22Rv1 (cell line): ENCODE measurements around the gene SLC25A28.

ENCODE experiments used
- ZFX ChIP-seq: fragments of 450-650 bp; IDR thresholded peaks from 2 replicates; pipeline ENCODE4 v1.6.1; 2017; ENCODE audit warnings: antibody characterized with exemption, borderline replicate concordance
- TF ChIP-seq, protein P1 (sequence below): fragments of 450-650 bp; IDR thresholded peaks from 2 replicates; pipeline ENCODE4 v1.5.1; 2017; ENCODE audit warnings: mild to moderate bottlenecking

GRCh38 chr10:99598781-99599509 is 21.3 kb downstream of the SLC25A28 start:
- TF ChIP-seq, protein P1, sequence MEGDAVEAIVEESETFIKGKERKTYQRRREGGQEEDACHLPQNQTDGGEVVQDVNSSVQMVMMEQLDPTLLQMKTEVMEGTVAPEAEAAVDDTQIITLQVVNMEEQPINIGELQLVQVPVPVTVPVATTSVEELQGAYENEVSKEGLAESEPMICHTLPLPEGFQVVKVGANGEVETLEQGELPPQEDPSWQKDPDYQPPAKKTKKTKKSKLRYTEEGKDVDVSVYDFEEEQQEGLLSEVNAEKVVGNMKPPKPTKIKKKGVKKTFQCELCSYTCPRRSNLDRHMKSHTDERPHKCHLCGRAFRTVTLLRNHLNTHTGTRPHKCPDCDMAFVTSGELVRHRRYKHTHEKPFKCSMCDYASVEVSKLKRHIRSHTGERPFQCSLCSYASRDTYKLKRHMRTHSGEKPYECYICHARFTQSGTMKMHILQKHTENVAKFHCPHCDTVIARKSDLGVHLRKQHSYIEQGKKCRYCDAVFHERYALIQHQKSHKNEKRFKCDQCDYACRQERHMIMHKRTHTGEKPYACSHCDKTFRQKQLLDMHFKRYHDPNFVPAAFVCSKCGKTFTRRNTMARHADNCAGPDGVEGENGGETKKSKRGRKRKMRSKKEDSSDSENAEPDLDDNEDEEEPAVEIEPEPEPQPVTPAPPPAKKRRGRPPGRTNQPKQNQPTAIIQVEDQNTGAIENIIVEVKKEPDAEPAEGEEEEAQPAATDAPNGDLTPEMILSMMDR: no peak
- no peak for TF ChIP-seq ZFX
